HG03039 (cell line): Measurements from ENCODE around the gene CORIN.

Source experiments
- ATAC-seq: cut with Tn5 transposase; IDR thresholded peaks from one replicate; pipeline ENCODE4 v1.9.1; 2021; ENCODE audit warnings: mild to moderate bottlenecking, moderate library complexity; ENCODE audit not compliant: unreplicated experiment

Gene CORIN

DNA sequence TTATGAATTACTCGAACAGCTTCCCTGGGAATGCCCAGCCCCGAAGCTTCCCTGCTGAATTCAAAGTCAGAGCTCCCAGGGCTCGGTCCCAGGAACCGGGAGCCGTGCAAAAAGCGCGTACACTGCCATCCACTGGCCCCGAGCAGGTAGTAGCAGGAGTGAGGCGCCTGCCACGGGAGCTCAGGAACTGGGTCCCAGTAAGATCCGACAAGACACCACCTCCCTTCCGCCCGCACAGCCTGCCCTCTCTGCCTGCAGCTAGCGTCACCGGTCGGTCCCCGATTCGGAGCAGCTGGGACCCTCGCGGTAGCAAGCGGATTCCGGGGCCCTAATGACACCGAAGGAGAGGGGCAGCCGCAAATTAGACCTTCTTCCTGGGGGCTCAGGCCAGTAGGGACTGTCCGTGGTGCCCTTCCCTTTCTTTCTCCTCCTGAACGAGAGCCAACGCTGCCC lies 1.2 kb downstream of the CORIN start:
- peak; percentile 55 for ATAC-seq

DNA sequence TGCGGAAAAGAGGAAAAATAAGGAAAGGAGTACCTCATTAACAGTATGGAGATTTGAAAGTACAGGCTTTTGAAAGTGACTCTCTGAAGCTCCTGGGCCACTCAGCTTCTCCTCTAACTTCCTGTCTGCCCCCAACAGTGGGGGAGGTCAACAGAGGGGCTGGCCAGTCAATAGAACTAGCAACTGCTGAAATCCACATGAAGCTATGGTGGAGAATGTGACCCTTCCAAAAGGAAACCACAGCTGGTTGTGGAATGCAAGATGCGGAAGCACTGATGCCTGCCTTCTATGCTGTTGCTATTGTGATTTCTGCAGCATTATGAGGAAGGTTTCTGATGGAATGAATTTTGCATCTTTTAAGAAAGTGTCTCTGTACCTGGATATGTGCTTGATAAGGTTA lies 2.4 kb downstream of the CORIN start:
- ATAC-seq = no peak

DNA sequence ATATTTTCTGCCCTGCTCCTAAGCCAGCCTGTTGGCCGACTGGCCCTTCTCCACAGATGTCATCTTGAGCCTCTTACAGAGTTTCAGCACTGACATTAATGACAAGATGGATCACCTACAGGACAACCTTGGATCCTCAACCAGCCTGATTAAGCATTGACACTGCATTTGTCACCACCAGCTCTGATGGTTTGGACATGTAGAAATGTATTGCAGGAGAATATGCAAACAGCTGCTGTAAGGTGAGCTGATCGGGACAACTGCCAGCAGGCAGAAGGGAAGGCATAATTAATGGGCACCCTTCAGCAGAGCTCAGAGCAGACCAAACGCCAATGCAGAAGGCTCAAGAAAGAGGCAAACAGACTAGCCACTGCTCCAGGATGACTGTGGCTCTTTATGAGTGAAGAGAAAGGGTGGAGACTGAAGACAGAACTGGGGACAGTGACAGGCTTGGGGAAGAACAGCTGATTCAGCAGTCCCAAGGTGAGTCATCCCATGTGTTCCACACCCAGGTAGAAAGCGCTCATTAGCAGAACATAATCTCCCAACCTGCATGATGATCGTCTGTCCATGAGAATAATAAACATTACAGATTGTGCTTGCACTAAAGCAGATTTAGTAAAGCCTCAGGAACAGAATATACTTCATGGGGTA lies 6.7 kb downstream of the CORIN start:
- no peak for ATAC-seq

DNA sequence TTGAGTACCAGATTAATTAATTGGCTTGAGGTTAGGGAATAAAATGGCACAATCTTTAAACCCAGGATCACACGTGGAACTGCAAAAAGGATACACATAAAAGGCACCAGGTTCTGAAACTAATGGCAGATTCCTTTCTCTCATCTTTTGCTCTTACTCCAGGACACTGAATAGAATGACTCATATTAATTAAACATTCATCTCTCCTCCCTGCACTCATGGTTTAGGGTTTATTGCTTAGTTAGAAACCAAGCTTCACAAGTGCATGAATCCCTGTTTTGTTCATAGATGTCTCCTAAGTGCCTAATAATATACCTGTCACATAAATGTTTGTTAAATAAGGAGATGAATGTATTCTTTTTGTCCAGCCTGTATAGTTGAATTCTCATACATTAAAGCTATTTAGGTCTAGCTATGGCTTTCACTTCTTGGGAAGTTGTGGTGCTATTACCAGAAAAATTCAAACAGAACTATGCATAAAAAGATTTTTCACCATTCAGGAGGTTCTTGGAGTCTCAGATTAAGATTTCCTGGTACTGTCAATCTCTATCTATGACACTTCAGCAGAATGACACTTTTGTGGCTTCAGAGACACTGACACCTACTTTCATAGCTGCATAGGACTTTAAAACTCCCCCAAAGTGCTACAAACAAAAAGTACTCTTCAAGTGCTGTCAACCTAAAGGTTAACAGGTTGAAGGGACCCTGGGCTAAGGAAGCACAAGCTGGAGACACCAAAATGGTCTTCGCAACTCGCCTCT lies 7.4 kb downstream of the CORIN start:
- no peak for ATAC-seq

DNA sequence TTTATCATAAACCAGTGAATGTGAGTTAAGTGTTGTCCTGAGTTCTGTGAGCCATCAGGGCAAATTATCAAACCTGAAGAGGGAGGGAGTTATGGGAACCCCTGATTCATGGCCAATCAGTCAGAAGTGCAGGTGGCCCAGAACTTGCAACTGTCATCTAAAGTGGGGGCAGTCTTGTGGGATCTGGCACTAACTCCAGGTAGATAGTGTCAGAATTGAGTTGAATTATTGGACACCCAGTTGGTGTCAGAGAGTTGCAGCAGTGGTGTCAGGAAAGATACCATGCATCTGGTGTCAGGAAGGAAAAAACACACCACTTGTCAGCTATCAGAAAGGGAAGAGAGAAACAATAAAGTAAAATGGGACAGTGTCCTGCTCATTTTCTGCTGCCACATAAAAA lies 8.4 kb downstream of the CORIN start:
- ATAC-seq = no peak

DNA sequence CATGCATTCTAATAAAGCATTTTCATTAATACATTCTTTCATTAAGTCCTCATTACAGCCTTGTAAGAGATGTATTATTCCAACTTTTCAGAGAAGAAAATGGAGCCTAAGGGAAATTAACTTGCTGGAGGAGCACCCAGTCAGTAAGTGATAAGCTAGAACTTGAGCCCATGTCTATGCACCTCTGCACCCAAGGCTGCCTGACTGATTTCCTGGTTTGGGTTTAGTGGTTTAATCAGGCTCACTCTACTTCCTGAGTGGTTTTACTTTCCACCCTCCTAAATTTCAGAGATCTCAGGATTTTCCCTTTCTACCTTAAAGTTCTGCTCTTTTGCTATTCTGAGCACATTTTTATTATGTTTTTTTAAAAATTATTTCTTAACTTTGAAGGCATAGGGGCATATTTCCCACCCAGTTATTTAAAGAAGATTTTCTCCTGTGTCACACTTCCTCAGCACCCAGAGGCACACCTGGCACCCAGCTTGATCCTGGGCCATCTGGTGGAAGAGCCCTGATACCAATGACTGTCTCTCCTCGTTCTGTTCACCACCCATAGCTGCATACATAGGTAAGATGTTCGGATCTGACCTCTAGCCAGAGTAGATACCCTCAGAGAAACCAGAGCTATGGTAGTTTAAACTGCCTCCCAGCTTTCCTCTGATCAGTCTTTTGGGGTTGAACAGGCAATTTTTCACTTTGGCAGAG lies 10.4 kb downstream of the CORIN start:
- no peak for ATAC-seq

DNA sequence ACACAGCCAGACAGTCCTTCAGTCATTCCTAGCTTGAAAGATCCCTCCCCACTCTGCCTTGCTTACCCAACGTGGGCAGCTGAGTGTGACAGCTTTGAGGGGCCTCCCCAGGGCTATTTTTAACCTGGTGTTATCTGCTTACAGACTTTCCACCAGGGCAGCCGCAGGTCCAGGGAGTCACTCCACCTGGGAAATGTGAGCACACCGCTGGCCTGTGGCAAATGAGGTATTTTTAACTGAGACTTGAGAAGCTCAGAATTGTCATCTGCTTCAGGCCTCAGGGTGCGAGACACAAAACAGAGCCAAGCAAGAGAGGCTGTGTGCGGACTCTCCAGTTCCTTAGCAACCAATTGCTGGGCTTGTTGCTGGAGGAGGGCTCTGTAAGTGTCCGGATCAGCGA lies 13.0 kb downstream of the CORIN start:
- no peak for ATAC-seq

DNA sequence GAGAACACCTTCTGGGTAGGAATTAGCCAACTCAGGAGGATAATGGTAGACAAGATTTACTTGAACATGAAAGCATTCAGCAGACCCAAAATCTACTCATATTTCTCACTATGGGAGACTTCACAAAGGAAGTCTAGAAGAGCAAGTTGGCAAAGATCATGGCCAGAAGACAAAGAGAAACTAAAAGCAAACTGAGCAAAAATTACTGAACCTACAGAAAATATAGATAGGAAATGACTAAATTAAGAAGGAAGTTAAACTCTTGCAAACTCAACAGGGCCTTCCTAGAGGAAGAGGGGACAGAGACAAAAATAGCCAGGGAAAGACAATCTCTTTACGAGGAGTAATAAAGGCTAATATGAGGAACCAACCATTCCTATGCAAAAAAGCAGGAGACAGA lies 18.7 kb downstream of the CORIN start:
- no peak for ATAC-seq

DNA sequence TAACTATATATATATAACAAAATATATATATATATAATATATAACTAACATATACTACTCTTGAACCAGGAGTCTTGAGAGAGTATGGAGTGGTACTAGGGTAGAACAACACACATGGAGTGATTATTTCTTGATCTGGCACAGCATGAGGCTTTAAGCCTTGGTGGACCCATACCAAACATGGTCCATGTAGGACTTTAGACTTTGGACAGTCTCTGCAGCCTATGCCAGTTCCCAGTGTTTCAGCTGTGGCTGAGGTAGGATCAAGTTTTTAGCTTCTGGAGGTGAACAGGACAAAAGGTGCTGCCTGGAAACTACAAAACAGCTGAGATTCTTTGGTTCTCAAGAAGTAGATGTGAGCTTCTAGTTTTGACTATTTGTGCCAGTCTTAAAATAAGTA lies 20.6 kb downstream of the CORIN start:
- no peak for ATAC-seq

DNA sequence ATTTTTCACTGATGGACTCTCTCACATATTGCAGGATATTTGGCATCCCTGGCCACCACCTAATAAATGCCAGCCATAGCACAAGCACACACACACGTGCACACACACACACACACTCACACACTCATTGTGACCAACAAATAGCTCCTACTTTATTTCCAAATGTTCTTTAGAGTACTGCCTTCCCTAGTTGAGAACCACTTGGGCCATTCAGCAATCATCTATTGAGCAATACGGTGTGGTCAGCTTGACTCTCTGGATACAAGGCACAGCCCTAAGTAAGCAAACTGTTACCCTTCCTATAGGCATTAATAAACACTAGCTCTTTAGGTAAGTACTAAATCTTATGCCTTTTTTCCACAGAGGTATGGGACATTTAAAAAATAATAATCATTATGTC lies 21.1 kb downstream of the CORIN start:
- ATAC-seq = no peak

DNA sequence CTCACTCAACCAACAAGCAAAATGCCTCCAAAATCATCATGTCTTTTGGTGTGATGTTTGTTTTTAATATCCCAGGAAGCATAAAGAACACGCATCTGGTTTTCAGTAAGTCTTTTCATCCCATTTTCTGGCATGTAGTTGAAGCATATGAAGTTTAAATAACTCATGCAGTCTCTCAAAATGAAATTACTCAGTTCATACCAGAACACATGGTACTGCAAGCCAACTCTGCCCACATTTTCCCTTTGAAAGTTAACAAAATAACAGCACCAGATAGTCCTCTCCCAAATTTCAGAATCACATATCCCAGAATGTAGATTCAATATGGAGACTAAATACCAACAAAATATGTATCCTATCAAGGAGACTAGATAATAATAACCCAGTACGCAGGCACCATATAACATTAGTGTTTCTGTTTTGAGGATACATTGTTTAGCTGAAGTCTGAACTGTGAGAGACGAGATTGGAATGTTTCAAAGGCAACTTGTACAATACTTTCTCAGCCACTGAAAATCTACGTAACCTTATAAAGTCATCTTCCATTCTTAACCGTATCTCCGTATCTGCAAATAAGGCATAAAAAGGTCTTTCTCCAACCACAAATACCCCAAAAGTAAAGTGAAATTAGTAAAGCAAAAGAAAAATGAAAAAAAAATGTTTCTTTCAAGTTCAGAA lies 23.1 kb downstream of the CORIN start:
- no peak for ATAC-seq

DNA sequence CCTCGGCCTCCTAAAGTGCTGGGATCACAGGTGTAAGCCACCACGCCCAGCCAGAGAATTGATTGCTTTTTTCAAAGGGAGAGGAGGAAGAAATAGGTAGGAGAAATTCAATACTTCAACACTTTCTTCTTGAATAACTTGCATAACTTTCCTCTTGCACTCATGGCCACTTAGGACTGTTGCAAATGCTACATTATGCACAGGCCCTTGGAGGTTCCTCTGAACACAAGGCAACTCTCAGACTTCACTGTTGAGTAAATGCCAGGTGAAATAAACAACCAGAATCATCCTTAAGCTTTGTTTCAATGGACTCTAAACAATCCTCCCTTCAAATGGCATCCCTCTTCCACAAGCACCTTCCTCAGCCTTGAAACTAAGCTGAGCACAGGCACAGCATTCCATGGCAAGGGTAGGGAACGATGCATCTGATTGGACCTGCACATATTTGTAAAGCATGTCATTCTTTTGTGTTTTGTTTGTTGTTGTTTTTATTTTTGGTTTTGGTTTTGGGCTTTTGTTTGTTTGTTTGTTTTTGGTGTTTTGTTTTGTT lies 28.1 kb downstream of the CORIN start:
- no peak for ATAC-seq

DNA sequence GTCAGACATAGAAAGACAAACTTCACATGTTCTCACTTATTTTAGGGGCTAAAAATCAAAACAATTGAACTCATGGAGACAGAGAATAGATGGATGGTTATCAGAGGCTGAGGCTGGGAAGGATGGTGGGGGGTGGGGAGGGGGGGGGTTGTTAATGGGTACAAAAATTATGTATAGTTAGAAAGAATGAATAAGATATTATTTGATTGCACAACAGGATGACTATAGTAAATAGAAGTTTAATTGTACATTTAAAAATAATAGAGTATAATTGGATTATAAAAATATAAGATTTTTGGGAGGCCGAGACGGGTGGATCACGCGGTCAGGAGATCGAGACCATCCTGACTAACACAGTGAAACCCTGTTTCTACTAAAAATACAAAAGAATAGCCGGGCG lies 33.3 kb downstream of the CORIN start:
- ATAC-seq = no peak

DNA sequence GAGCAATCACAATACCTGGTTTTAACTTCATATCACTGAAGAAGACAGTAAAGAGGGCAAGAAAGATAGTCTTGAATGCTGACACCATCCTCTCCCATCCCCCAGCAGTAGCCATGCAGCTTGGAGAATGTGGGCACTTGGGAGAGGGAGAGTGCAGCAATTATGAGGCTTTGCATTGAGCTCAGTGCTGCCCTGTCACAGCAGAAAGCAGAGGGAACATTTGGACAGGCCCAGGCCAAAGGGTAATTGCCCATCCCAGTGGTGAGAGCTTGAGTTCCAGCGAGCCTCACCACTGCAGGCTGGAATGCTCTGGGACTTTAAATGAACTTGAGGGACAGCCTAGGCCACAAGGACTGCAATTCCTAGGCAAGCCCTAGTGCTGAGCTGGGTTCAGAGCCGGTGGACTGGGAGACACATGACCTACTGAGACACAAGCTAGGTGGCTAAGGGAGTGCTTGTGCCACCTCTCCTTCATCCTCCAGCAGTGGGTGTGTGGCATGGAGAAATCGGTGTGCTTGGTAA lies 36.3 kb downstream of the CORIN start:
- ATAC-seq = no peak

DNA sequence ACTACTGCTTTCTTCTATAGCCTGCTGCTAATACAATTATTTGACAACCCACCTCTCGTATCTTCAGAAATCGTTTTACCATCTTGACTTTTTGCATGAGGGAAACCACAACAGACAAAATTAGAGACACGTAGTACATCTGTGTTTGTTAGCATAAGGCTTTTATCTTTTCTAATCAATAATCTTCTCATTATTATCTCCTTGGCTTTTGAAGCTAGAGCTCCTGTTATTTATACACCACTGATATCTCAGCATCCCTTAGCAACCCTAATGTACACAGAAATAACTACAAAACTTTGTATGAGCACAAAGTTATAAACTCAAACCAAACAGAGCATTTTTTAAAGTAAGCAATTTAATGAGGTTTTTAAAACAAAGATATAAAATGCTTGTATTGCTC lies 39.7 kb downstream of the CORIN start:
- no peak for ATAC-seq

DNA sequence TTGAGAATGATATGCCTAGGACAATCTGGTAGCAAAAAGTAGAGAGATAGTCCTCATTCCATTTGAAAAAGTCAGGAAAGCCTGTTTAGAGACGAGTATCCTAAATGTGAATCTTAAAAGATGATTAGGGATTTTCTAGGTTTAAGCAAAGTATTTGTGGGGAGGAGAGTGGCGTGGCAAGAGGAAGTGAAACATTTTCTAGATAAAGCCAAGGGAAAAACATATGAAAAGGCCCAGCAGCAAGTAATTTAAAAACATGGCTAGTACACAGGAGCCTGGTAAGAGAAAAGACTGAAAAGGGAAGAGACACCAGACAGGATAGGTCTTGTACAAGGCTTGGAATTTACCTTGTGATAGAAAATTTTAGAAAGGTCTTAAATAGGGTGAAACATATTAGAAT lies 45.9 kb downstream of the CORIN start:
- no peak for ATAC-seq

DNA sequence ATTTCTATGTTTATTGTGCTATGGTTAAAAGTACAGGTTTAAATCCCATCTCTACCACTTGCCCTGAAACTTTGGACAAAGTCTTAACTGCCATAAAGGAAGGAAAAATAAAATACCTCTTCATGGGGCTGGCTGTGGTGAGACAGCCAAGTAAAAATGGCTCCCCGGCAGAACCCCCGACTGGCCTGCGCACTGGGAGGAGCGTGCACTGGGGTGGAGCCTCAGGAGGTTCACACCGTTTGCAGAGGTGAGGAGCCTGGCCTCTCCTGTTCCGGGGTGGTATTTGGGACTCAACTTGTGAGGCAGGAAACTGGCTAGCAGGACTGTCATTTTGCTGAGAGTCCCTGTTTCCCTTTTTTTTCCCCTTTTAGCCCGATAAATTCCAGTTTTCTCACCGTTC lies 47.8 kb downstream of the CORIN start:
- ATAC-seq = no peak

DNA sequence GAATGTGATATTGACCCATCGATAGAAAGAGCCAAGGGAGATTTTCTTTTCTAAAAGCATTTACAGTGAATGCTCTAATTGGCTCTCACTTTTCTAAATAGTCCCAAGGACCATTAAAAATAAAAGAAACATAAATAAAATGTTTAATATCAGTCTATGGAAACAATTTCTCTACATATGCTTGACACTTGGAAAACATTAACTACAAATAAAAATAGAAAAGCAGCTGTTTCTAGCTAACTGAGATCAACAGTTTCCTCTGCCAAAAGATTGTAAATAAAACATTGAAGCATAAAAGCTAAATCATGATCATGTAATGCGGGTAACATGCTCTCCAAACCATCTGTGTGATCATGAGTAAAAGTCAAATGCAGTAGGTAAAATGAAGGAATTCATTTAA lies 49.7 kb downstream of the CORIN start:
- no peak for ATAC-seq

DNA sequence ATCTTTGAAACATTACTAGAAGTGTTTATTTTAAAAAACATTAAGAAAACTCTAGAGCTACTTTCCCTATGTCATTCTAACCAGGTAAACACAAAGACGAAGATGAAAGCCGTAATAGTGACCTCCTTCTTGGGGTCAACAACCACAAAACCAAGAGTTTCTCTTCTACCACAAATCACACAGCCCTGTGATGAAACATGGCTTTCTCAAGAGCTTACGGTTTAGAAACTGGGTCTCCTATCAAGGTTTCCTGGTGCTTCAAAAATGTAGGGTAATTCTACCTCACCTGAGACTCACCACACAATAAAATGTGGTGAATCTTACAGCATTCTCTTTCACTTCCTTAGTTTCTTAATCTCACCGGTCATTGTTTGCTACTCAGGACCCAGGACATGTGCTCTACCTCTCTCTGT lies 50.9 kb downstream of the CORIN start:
- peak; percentile 62 for ATAC-seq

DNA sequence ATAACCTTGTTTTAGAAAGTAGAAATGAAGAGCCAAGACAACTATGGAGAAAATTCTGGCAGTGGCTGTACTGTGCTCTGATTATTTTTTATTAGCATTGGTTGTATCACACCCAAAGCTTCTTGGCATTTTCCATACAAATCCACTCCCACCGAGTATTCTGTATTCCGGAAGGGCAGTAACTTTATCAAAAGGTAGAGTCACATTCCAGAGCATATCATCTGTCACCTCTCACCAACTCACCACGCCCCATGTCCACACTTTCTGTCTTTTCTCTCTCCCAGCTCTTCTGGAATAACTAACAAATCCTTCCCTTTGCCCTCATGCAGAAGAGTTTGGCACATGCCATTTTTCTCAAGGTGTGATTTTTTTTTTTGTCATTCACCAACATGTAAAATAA lies 52.7 kb downstream of the CORIN start:
- no peak for ATAC-seq

DNA sequence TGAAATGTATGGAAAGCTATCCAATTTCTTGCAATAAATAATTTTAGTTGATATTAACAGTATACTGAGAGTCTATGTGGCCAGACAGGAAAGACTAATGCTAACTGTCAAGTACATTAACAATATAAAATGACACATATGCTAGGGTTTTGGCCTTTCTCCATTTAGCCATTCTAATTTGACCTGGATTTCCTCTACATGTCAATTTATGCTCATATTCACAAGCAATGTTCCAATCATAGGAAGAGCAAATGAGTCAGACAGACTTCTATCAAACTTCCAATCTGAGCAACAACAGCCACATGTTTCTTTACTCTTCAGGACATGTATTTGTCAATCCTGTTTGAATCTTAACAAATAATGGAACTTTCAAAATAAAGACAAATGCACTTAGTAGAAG lies 53.6 kb downstream of the CORIN start:
- no peak for ATAC-seq
